GM18502 (cell line): ENCODE results near the gene MAPRE2.

Experiments used
- ATAC-seq: cut with Tn5 transposase; IDR thresholded peaks from one replicate; pipeline ENCODE4 v1.9.1; 2021; ENCODE audit warnings: mild to moderate bottlenecking; ENCODE audit not compliant: unreplicated experiment, poor library complexity

MAPRE2 gene

GRCh38 chr18:35040988-35041814, at the start of gene MAPRE2:
TSS of gene MAPRE2 (plus strand) at chr18:35041413. CDS start at chr18:35041540, 127 bp downstream.
- ATAC-seq = peak; percentile 76

- no peak for ATAC-seq
Measured at GRCh38 chr18:34991561-34991960, 49.7 kb upstream of the MAPRE2 start.

GRCh38 chr18:34993289-34993688, 47.9 kb upstream of the MAPRE2 start:
- ATAC-seq = no peak

- ATAC-seq = no peak
Measured at GRCh38 chr18:34995746-34996145, 45.5 kb upstream of the MAPRE2 start.

GRCh38 chr18:34998661-34999060, 42.6 kb upstream of the MAPRE2 start:
- no peak for ATAC-seq

- ATAC-seq = no peak
Measured at GRCh38 chr18:34999756-35000289, 41.4 kb upstream of the MAPRE2 start.

GRCh38 chr18:35000457-35000856, 40.8 kb upstream of the MAPRE2 start:
- ATAC-seq = no peak

GRCh38 chr18:35002120-35002519, 39.1 kb upstream of the MAPRE2 start:
- ATAC-seq = no peak

GRCh38 chr18:35005963-35006577, 35.1 kb upstream of the MAPRE2 start:
- ATAC-seq = peak; percentile 91

GRCh38 chr18:35010156-35010555, 31.1 kb upstream of the MAPRE2 start:
- no peak for ATAC-seq

- ATAC-seq = no peak
Measured at GRCh38 chr18:35010993-35011392, 30.2 kb upstream of the MAPRE2 start.

- no peak for ATAC-seq
Measured at GRCh38 chr18:35019933-35020332, 21.3 kb upstream of the MAPRE2 start.

- ATAC-seq = no peak
Measured at GRCh38 chr18:35022426-35023001, 18.7 kb upstream of the MAPRE2 start.

- ATAC-seq = no peak
Measured at GRCh38 chr18:35024196-35024595, 17.0 kb upstream of the MAPRE2 start.

- ATAC-seq = no peak
Measured at GRCh38 chr18:35024965-35025364, 16.2 kb upstream of the MAPRE2 start.

- ATAC-seq = peak; percentile 46
Measured at GRCh38 chr18:35026407-35027061, 14.7 kb upstream of the MAPRE2 start.

GRCh38 chr18:35027206-35027605, 14.0 kb upstream of the MAPRE2 start:
- no peak for ATAC-seq

- no peak for ATAC-seq
Measured at GRCh38 chr18:35028536-35028935, 12.7 kb upstream of the MAPRE2 start.

GRCh38 chr18:35029103-35029502, 12.1 kb upstream of the MAPRE2 start:
- ATAC-seq = no peak

- peak; percentile 90 for ATAC-seq
Measured at GRCh38 chr18:35029770-35030169, 11.4 kb upstream of the MAPRE2 start.
